K562 (cell line): Measurements from ENCODE around the gene POU2F3. TPM values are rescaled to one million over a fixed set of nuclear protein-coding genes. Genes with fewer than 3 reads are reported as not detected.

Experiments used
- DMBX1 ChIP-seq: fragments of 250-450 bp; sonication (Bioruptor Pico); IDR thresholded peaks from 2 replicates; pipeline ENCODE4 v1.8.0; 2022; ENCODE audit warnings: inconsistent platforms, mild to moderate bottlenecking, moderate library complexity, borderline replicate concordance
- HDAC1 ChIP-seq, 2 experiments: fragments of 450-650 bp; IDR thresholded peaks; 2 replicates each; pipeline ENCODE4 v1.6.1; 2016 to 2017; ENCODE audit warnings: inconsistent platforms in 1 of 2, mild to moderate bottlenecking in 1 of 2, moderate library complexity in 1 of 2
- PCBP1 ChIP-seq: fragments of 200-400 bp; formaldehyde crosslinking; IDR thresholded peaks from 2 replicates; pipeline ENCODE4 v1.6.1; 2018; ENCODE audit warnings: mild to moderate bottlenecking, low read depth, low read length; ENCODE audit not compliant: poor library complexity, severe bottlenecking
- TAL1 ChIP-seq: fragments of 450-650 bp; IDR thresholded peaks from 2 replicates; pipeline ENCODE4 v1.6.1; 2016; ENCODE audit warnings: mild to moderate bottlenecking
- ZKSCAN3 ChIP-seq: fragments of 250-450 bp; sonication (Bioruptor Pico); IDR thresholded peaks from 2 replicates; pipeline ENCODE4 v1.4.0; 2020
- ZNF184 ChIP-seq: sonication (generic); formaldehyde crosslinking; IDR thresholded peaks from 2 replicates; pipeline ENCODE4 v1.5.0; 2020; ENCODE audit warnings: missing genetic modification reagents
- ZNF324 ChIP-seq: fragments of 250-450 bp; sonication (Bioruptor Pico); IDR thresholded peaks from 2 replicates; pipeline ENCODE4 v1.4.0; 2020; ENCODE audit warnings: mild to moderate bottlenecking
- ZSCAN29 ChIP-seq: fragments of 450-650 bp; IDR thresholded peaks from 2 replicates; pipeline ENCODE4 v1.6.1; 2017
- polyA plus RNA-seq, 8 experiments: library from polyadenylated mRNA; depleted of rRNA in 4 of 8; stranded (reverse) in 5 of 8; unstranded in 3 of 8; fragments of >200 nt; fragmentation: Nextera tagmentation in 2 of 8; fragmentation: Illumina TruSeq in 1 of 8; extraction: Ambion mirVana in 2 of 8; extraction: Trizol in 1 of 8; gene quantifications; 2 replicates each; pipeline versions ENCODE4 v1.2.1 to v1.2.3, GENCODE V29; 2011 to 2014; ENCODE audit warnings: inconsistent platforms in 1 of 8, missing spikeins in 1 of 8
- total RNA-seq, 7 experiments: library from RNA; depleted of rRNA in 6 of 7; stranded (reverse); fragments of >200 nt in 6 of 7; fragmentation: Illumina TruSeq in 2 of 7; extraction: Trizol in 2 of 7; gene quantifications; 2 replicates each; pipeline versions ENCODE4 v1.2.1 to v1.2.3, GENCODE V29; 2011 to 2021; ENCODE audit warnings: low replicate concordance in 1 of 7
- TF ChIP-seq, protein P1 (sequence below): IDR thresholded peaks from 2 replicates; pipeline ENCODE4 v1.6.1; 2016; ENCODE audit warnings: missing genetic modification characterization, missing compliant biosample characterization
- TF ChIP-seq, protein P2 (sequence below): sonication (generic); formaldehyde crosslinking; IDR thresholded peaks from 2 replicates; pipeline ENCODE4 v1.8.0; 2022; ENCODE audit warnings: missing genetic modification reagents, mild to moderate bottlenecking, moderate library complexity, borderline replicate concordance
- TF ChIP-seq, protein P3 (sequence below): fragments of 250-450 bp; sonication (Bioruptor Pico); IDR thresholded peaks from 2 replicates; pipeline ENCODE4 v1.8.0; 2021; ENCODE audit warnings: borderline replicate concordance, mild to moderate bottlenecking, moderate library complexity; ENCODE audit not compliant: poor library complexity, severe bottlenecking
- TF ChIP-seq, protein P4 (sequence below): fragments of 250-450 bp; sonication (Bioruptor Pico); IDR thresholded peaks from 2 replicates; pipeline ENCODE4 v1.8.0; 2022; ENCODE audit warnings: moderate library complexity, mild to moderate bottlenecking, inconsistent platforms
- TF ChIP-seq, protein P5 (sequence below): sonication (generic); formaldehyde crosslinking; IDR thresholded peaks from 2 replicates; pipeline ENCODE4 v1.8.1; 2023; ENCODE audit warnings: mild to moderate bottlenecking, missing genetic modification reagents
- TF ChIP-seq, protein P6 (sequence below), 2 experiments: fragments of 200-800 bp in 1 of 2; sonication (Bioruptor generic) in 1 of 2; sonication (generic) in 1 of 2; formaldehyde crosslinking in 1 of 2; IDR thresholded peaks in 1 of 2; conservative IDR thresholded peaks in 1 of 2; 2 replicates each; pipeline versions ENCODE4 v1.5.0 to v1.6.1; 2016 to 2020; ENCODE audit warnings: missing compliant biosample characterization in 1 of 2, missing genetic modification characterization in 1 of 2, missing genetic modification reagents in 1 of 2
- TF ChIP-seq, protein P7 (sequence below): IDR thresholded peaks from 3 replicates; pipeline ENCODE4 v1.6.1; 2011; ENCODE audit warnings: borderline replicate concordance, mild to moderate bottlenecking, moderate library complexity; ENCODE audit not compliant: insufficient read length; ENCODE audit errors: extremely low read depth

The POU2F3 gene
- total and polyA plus RNA-seq, 9 of the 15 experiments (the other 6 are each of a cell fraction or from before 2014, with no cell fraction given), result not detected

DNA sequence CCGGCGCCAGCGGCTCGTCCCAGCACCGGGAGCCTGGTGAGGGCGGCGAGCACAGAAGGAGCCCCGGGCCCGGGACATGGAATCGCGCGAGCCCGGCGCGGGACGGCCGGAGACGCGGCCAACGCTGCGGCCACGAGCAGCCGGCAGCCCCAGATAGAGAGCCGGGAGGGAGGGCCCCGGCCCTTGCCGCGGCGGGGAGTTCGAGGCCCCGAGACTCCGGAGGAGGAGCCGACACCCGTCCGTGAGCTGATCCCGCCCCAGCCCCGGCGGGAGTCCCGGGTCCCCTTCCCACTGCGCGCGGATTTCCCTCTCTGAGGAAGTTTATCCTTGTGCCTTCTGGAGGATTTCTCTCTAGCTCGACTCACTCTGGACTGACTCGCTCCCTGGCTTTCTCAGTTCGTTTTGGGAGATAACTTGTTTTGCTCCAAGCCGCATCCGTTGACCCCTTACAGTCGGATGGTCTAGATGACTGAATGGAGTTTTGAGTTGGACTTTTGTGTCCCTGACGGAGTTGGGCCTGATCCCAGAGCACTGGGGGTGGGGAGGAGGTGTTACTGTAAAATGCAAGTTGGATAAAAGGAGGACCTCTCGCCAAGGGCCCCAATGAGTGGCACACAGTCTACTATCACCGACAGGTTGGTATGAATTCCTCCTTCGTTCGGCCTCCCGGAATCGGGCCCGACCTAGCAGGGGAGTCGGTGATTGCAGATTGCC, 96.9 kb downstream of the POU2F3 start (continued):
- TF ChIP-seq, protein P1, sequence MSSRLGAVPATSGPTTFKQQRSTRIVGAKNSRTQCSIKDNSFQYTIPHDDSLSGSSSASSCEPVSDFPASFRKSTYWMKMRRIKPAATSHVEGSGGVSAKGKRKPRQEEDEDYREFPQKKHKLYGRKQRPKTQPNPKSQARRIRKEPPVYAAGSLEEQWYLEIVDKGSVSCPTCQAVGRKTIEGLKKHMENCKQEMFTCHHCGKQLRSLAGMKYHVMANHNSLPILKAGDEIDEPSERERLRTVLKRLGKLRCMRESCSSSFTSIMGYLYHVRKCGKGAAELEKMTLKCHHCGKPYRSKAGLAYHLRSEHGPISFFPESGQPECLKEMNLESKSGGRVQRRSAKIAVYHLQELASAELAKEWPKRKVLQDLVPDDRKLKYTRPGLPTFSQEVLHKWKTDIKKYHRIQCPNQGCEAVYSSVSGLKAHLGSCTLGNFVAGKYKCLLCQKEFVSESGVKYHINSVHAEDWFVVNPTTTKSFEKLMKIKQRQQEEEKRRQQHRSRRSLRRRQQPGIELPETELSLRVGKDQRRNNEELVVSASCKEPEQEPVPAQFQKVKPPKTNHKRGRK, result no peak
- TF ChIP-seq ZKSCAN3 (CRISPR knock-in tag) (no peak), PCBP1 (no peak), ZSCAN29 (no peak), TAL1 (no peak), HDAC1 (IDR thresholded peaks at IDR 0.05) (no peak), DMBX1 (CRISPR knock-in tag) (no peak), ZNF184 (CRISPR knock-in tag) (no peak), ZNF324 (CRISPR knock-in tag) (no peak)
- TF ChIP-seq, protein P2, sequence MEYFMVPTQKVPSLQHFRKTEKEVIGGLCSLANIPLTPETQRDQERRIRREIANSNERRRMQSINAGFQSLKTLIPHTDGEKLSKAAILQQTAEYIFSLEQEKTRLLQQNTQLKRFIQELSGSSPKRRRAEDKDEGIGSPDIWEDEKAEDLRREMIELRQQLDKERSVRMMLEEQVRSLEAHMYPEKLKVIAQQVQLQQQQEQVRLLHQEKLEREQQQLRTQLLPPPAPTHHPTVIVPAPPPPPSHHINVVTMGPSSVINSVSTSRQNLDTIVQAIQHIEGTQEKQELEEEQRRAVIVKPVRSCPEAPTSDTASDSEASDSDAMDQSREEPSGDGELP (CRISPR knock-in tag), result no peak
- TF ChIP-seq, protein P3, sequence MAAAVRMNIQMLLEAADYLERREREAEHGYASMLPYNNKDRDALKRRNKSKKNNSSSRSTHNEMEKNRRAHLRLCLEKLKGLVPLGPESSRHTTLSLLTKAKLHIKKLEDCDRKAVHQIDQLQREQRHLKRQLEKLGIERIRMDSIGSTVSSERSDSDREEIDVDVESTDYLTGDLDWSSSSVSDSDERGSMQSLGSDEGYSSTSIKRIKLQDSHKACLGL (CRISPR knock-in tag), result no peak
- TF ChIP-seq, protein P4, sequence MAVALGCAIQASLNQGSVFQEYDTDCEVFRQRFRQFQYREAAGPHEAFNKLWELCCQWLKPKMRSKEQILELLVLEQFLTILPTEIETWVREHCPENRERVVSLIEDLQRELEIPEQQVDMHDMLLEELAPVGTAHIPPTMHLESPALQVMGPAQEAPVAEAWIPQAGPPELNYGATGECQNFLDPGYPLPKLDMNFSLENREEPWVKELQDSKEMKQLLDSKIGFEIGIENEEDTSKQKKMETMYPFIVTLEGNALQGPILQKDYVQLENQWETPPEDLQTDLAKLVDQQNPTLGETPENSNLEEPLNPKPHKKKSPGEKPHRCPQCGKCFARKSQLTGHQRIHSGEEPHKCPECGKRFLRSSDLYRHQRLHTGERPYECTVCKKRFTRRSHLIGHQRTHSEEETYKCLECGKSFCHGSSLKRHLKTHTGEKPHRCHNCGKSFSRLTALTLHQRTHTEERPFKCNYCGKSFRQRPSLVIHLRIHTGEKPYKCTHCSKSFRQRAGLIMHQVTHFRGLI, result no peak
- TF ChIP-seq, protein P5, sequence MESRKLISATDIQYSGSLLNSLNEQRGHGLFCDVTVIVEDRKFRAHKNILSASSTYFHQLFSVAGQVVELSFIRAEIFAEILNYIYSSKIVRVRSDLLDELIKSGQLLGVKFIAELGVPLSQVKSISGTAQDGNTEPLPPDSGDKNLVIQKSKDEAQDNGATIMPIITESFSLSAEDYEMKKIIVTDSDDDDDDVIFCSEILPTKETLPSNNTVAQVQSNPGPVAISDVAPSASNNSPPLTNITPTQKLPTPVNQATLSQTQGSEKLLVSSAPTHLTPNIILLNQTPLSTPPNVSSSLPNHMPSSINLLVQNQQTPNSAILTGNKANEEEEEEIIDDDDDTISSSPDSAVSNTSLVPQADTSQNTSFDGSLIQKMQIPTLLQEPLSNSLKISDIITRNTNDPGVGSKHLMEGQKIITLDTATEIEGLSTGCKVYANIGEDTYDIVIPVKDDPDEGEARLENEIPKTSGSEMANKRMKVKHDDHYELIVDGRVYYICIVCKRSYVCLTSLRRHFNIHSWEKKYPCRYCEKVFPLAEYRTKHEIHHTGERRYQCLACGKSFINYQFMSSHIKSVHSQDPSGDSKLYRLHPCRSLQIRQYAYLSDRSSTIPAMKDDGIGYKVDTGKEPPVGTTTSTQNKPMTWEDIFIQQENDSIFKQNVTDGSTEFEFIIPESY (CRISPR knock-in tag), result no peak
- TF ChIP-seq, protein P6, sequence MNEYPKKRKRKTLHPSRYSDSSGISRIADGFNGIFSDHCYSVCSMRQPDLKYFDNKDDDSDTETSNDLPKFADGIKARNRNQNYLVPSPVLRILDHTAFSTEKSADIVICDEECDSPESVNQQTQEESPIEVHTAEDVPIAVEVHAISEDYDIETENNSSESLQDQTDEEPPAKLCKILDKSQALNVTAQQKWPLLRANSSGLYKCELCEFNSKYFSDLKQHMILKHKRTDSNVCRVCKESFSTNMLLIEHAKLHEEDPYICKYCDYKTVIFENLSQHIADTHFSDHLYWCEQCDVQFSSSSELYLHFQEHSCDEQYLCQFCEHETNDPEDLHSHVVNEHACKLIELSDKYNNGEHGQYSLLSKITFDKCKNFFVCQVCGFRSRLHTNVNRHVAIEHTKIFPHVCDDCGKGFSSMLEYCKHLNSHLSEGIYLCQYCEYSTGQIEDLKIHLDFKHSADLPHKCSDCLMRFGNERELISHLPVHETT (CRISPR knock-in tag; conservative IDR thresholded peaks at IDR 0.05 in 1 of 2, IDR thresholded peaks at IDR 0.05 in 1 of 2), result no peak; a peak in 1 of 4 replicates
- TF ChIP-seq, protein P7, sequence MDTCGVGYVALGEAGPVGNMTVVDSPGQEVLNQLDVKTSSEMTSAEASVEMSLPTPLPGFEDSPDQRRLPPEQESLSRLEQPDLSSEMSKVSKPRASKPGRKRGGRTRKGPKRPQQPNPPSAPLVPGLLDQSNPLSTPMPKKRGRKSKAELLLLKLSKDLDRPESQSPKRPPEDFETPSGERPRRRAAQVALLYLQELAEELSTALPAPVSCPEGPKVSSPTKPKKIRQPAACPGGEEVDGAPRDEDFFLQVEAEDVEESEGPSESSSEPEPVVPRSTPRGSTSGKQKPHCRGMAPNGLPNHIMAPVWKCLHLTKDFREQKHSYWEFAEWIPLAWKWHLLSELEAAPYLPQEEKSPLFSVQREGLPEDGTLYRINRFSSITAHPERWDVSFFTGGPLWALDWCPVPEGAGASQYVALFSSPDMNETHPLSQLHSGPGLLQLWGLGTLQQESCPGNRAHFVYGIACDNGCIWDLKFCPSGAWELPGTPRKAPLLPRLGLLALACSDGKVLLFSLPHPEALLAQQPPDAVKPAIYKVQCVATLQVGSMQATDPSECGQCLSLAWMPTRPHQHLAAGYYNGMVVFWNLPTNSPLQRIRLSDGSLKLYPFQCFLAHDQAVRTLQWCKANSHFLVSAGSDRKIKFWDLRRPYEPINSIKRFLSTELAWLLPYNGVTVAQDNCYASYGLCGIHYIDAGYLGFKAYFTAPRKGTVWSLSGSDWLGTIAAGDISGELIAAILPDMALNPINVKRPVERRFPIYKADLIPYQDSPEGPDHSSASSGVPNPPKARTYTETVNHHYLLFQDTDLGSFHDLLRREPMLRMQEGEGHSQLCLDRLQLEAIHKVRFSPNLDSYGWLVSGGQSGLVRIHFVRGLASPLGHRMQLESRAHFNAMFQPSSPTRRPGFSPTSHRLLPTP, result peak; percentile 48
